Stimulated activated CD4-positive, alpha-beta T cell treated with anti-CD3 and anti-CD28 coated beads, Interleukin-2, amount 100 ng/mL, for 24 hours (primary cell): ENCODE results near the gene PAMR1.
"Not testable (repeated sequence)": the region's sequence is repeated elsewhere in the genome, so short reads cannot be mapped to it uniquely, and the experiment has no call there.

ENCODE experiments used
- DNase-seq, 2 donors: peaks; one replicate each; pipeline ENCODE4 v3.0.0-alpha.2; 2020

PAMR1 gene

DNA sequence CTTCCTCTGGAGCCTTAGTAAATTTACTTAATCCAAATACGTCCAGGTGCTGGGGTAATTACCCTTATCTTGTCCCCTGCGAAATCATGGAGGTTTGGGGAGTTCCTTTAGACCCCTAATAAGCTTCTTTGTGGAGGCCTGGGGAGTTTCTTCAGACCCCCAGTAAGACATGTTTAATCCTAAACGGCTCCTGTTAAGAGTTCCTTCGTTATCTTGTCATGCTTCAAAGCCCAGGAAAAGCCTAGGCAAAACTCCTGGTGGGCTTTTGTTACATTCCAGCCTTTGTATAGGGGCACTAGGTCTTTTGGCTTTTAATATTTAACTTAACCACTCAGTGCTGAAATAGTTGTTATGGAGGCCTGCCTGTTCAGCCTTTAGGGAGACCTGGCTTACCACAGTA is 18.1 kb upstream of the PAMR1 start:
- DNase-seq, result no peak

DNA sequence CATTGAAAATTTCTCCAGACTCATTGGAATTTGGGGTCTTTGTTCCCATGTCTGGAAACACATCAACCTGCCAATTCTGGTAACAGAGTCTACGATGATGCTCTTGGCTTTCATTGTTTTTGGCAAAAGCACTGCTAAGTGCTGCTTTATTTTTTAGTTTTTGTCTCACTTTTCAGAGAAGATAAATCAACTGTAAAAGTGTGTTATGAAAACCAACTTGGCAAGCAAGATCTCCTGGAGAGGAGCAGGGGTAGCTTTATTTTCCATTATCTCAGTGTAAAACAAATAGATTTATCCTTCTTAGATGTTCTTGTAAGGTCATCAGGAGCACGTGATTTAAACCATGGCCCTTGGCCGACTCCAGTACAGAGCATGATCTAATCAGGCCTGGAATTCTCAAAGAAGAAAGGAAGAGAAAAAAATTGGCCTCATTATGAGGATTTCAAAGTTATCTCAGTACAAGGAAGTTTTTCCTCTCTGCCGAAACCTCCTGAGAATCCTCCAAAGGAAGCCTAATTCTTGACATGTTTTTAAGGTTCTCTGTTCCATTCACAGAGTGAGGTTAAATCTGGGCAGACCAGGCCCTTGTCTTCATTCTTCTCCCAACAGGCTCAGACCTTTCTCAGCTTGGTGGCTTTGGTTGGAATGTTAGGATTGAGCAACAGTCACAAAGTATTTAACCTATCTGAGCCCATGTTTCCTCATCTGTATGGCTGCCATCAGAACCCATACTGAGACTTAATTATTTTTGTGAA is 16.4 kb upstream of the PAMR1 start:
- no peak for DNase-seq

DNA sequence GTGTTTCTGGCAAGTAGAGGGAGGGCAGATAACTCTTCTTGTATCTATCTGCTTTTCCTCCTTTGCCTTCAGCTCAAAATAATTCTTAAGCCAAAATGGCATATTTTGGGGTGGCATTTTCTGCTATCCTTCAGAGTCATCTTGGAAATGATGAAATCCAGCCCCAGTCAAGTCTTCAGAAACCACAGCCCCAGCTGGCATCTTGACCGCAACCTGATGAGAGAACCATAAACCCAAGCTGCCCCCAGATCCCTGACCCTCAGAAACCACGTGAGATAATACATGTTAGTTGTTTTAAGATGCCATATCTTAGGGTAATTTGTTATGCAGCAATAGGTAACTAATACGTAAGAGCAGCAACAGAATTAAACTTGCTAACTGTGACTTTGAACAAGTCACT is 15.1 kb upstream of the PAMR1 start:
- DNase-seq, result no peak

DNA sequence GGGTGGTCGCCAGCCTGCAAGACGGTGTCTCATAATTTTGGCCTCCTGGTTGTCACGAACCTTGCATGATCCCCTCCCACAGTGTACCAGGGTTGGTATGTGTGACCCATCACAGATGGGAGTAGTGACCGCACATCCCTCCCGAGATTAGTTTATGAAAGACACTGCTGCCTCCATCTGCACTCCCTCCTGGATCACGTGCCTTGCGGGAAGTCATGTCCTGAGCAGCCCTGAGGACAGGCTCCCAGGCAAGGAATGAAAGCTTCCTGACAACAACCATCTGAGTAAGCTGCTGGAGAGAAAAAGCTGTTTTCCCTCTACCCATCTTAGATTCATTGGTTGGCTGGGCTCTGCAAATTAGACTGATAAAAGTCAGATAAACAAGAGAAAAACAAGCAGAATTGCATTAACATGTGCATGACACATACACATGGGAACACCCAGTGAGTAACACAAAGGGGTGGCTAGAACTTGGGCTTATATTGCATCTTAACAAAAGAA is 14.4 kb upstream of the PAMR1 start:
- no peak for DNase-seq

DNA sequence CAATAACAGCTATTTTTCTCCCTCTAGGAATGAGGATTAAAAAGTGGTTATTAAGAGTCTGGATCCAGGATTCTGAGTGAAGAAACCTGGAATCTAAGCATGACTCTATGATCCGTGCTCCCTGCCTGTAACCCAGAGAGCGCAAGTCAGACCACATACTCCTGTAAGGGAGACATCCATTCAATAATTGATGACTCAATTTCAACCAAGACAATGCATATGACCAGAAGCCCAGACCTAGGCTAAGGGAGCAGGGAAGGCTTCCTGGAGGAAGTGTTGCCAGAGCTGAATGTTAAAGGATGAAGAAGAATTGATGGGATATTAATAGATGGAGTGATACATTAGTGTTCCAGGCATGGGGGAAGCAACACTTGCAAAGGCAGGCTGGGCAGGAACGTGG is 13.8 kb upstream of the PAMR1 start:
- DNase-seq, result no peak

DNA sequence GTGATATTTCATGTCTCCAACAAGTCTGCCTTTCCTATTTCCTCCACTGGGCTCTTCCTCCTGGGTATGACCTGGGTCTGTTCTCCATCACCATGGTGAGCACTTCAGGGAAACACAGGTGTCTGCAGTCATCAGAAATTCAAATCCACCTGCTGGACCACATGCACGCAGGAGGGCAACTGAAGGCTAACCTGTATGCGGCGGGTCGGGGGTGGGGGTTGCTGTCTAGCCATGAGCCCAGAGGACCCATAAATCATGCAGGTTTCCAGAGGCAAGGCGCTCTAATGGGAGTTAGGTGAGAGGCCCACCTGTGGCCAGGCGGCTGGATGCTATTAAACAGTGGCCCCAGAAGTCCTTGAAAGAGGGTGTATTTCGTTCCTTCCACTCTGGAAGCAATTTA is 11.1 kb upstream of the PAMR1 start:
- no peak for DNase-seq

DNA sequence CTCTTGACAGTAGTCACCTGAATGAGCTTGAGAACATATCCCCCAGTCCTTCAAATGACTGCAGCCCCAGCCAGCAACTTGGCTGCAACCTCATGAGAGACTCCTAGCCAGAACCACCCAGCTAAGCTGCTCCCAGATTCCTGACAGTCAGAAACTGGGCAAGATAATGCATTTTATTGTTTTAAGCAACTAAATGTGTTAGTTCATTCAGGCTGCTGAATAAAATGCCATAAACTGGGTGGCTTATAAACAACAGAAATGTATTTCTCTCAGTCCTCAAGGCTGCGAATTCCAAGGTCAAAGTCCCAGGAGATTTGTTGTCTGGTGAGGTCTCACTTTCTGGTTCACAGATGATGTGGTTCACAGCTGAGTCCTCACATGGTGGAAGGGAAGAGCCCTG is 5.8 kb upstream of the PAMR1 start:
- no peak for DNase-seq

DNA sequence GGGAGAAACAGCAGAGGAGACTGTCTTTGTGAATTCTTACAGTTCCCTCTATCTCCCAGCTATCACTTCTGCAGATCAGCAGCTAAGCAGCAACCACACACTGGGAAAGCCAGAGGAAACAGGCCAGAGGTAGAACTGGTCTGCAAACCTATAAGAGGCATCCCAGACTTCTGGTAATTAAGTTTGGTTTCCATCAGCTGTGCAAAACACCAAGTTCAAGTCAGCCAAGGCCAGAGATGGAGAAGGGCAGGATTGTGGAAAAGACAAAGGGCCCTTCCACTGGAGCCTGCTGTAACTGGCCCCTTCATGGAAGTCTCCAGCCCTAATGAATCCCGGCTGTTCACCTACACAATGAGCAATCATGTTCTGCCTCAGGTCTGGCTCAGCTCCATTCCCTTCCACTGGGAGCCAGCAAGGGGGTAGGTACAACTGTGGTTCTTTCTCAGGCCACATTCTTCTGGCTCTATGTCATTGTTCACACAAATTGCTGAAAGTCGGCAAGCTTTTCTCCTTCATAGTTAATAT is 4.6 kb upstream of the PAMR1 start:
- DNase-seq, result no peak

DNA sequence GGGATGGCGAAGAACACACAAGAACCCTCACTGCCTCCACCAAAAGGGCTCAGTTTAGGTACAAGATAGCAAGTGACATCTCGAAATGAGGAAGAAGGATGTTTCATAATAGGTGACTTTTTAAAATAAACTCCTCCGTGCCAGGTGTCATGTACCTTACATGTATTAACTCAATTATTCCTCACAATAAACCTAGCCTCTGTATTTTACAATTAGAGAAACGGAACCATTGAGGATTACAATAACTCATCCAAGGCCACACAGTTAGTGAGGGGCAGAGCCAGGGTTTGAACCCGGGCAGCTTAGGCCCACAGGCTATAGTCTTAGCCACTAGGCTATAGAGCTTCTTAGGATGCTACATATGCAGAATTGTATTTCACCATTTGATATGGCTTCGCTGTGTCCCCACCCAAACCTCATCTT is 965 bp upstream of the PAMR1 start:
- DNase-seq, result no peak

DNA sequence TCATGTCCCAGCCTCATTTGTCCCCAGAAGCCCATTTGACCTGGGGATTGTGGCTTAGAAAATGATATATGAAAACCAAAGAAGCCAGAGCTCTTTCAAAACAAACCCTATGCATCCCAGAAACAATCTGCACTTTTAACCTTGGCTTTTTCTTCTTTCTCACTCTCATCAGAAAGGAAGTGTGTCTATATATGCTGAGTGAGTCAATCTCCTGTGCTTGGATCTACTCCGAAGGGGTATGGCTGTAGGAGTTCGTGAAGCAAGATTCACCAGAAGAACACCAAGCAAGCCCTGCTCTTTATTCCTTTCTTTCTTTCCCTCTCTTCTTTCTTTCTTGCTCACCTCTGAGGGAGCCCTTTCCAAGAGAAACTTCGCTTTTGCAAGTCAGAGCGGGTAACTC is 636 bp downstream of the PAMR1 start:
- no peak for DNase-seq

DNA sequence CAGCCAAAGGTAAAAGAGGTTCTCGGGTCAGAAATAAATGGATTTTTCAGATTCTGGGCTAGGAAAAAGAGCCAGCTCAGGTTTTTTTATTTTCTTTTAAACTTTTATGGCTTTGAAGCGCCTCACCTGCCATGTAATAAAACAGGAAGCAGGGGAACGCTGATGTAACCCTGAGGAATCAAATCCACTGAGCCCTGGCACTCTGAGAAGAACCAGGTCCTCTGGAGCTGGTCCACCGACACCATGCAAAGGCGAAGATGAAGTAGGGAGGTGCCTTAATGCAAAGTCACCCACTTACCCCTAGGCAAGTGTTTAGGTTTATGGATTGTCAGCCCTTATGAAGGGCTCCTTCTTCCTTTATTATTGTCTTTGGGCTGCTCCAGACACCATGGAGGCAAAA is 1.6 kb downstream of the PAMR1 start:
- no peak for DNase-seq

DNA sequence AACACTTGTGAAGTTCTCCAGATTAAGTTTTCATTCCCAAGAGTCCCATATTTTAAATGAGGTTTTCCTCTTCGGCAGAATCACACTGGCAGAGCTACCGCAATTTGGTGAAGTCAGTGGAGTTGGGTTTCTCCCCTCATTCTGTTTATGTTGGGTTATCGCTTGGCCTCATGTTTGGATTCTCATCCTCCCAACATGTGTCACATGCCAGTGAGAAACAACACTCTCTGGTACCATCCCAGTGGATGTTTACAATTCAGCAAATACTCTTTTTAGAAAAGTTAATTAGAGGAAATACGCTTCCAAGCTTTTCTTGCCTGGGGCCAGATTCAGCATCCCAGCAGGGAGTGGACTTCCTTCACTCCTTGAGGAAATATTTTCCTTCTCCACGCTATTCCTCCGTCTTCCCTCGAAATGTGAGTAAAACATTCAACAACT is 2.1 kb downstream of the PAMR1 start:
- DNase-seq, result no peak

DNA sequence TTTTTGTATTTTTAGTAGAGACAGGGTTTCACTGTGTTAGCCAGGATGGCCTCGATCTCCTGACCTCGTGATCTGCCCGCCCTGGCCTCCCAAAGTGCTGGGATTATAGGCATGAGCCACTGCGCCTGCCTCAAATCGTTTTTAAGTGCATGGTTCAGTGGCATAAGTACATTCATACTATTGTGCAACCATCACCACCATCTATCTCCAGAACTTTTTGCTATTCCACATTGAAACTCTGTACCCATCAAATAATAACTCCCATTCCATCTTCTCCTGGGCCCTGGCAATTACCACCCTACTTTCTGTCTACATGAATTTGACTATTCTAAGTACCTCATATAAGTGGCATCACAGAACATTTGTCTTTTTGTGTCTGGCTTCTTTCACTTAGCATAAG is 3.3 kb downstream of the PAMR1 start:
- DNase-seq, result not testable (repeated sequence)

DNA sequence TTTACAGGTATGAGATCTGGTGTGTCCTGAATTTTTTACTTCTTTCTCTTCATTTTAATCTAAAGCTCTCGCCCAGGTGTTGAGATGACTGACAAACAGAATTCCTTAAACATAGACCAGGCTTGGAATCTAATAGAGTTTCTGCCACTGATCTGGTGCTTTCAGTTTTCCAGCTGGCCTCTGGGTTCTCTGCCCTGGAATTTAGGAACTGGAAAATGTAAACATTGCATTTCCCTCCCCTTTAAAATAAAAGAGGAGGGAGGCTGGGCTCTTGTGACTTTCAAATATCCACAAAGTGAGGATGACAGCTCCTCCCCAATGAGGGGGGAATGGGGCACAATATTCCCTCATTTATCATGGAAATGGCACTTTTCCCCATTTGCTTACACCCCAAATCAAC is 5.0 kb downstream of the PAMR1 start:
- DNase-seq, result no peak

DNA sequence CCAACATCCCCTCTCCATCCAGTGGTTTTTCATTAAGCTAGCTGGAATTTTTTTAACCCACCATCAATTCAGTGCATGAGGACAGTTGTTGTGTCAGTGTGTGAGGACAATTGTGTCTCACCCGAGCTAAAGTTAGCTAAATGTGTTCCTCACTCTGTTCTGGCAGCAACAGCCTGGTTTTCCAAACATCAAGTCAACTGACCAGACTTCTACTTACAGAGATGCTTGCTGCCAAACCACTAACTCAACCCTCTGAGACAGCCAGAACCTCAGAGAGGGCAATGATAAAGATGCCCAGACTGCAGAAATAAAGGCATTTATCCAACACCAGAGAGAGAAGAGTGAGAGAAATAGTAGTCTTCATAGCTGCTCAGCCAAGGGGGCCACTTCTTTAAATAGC is 6.7 kb downstream of the PAMR1 start:
- no peak for DNase-seq

DNA sequence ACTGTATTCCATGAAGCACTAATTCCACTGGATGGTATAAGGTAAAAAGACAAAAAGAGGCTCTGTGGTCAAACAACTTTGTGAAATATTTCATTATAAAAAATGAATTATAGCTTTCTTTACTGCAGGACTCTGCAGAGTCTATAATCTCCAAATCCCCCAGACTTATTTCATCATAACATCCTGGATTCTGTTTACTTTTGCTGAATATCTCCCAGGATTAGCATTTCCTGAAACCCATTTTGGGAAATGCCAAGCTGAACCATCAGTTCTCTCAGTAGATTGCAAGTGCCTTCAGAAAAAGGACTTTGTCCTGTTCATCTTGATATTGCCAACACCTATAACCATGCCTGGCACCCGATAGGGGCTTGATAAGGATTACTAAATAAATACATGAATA is 7.9 kb downstream of the PAMR1 start:
- no peak for DNase-seq

DNA sequence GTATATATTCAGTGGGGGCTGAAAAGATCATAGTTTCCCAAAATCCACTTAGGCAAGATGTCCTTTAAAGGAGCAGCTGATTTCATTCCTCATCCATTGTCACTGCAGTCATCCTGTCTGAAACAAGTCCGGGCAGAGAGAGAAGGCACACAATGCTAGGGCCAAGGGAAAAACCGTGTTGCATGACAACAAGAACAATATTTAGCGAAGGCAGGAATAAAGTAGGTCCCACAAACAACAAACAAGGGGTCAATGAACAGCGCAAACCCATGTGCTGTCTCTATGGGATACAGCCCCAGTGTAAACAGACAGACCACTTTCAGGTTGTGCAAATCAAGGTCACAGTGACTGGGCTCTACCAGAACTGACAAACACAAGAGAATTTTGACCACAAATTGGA is 9.0 kb downstream of the PAMR1 start:
- DNase-seq, result no peak

DNA sequence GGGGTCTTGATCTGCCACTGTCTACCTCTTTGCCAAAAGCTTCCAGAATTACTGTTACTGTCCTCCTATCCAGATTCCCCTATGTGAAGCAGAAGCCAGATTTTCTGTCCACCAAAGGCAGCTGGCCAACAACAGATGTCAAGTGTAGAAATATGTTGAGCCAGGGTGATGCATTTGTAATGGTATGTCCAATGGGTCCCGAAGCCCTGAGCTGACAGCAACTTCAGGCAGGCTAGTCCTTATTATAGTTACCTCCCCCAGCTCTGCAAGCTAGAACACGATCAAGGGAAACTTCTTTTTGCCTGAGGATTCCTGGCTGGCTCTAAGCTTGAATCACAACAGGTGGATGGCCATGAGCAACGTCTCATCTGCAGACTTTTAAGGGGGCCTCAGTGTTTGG is 10.2 kb downstream of the PAMR1 start:
- no peak for DNase-seq

DNA sequence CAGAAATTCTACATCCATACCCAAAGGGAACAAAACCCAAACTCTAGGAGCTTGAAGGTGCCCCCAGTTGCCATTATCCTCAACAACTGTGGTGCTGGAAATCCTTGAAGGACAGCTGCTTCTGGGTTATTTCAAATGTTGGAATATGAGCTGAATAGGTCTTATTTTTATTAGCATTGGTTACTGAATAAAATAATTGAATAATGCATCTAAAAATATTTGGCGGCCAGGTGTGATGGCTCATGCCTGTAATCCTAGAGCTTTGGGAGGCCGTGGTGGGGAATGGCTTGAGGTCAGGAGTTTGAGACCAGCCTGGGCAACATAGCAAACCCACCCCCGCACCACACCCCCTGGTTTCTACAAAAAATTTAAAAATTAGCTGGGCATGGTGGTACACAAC is 10.9 kb downstream of the PAMR1 start:
- no peak for DNase-seq

DNA sequence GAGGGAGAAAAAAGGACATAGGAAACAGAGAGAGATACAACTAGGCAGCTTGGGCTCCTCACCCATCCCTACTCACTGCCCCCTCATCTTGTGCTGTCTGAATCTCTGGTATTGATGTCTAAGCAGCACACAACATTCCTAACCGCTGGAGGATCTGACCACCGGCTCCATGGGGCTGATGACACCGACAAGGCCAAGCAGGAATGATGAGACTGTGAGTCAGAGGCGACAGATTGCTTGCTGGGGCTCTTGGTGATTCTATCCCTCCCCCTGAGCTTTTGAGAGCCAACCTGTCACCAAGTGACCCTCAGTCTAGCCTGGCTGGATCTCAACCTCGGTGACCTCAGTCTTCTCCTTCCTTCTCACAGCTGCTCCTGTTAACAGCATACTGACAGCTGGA is 13.8 kb downstream of the PAMR1 start:
- DNase-seq, result no peak

DNA sequence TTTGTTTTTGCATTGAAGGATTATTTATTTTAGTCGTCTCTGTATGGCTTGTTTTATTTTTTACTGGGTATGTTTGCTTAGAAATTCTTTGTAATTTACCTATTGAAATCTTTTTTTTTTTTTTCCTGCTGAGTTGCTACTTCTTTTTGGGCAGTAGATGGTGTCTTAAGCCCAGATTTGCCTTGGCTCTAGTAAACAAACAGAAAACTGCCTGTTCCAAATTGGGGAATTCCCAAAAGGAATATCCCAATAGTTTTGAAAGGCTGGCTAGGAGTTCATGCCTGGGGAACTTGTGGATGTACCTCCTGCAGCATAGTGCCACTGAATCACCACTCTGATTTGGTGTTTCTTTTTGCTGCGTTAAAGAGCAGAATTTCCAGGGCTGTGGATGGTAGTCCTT is 17.7 kb downstream of the PAMR1 start:
- DNase-seq, result no peak

DNA sequence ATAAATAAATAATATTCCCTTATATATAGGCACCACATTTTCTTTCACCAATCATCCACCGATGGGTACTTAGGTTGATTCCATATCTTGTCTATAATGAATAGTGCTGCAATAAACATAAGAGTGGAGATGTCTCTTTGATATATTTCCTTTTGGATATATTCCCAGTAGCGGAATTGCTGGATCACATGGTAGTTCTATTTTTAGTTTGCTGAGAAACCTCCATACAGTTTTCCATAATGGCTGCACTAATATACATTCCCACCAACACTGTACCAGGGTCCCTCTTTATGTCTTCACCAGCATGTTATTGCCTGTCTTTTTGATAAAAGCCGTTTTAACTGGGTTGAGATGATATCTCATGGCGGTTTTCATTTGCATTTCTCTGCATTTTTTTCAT is 23.6 kb downstream of the PAMR1 start:
- DNase-seq, result no peak

DNA sequence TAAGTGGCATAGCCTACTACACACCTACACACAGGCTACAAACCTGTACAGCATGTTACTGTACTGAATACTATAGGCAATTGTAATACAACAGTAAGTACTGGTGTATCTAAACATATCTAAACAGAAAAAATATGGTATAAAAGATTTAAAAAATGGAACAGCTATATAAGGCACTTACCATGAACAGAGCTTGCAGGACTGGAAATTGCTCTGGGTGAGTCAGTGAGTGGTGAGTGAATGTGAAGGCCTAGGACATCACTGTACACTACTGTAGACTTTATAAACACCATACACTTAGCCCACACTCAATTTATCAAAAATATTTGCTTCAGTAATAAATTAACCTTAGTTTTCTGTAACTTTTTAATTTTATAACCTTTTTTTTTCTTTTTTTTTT is 24.7 kb downstream of the PAMR1 start:
- no peak for DNase-seq

DNA sequence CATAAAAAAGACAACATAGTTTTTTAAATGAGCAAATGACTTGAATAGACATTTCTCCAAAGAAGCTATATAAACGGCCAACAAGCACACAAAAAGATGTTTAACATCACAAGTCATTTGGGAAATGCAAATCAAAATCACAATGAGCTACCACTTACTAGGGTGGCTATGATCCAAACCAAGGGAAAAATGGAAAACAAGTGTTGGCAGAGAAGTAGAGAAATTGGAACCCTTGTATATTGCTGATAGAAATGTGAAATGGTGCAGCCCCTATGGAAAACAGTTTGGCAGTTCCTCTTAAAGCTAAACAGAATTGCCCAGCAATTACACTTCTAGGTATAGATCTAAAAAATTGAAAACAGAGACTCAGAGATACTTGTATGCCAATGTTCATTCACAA is 29.0 kb downstream of the PAMR1 start:
- DNase-seq, result no peak

DNA sequence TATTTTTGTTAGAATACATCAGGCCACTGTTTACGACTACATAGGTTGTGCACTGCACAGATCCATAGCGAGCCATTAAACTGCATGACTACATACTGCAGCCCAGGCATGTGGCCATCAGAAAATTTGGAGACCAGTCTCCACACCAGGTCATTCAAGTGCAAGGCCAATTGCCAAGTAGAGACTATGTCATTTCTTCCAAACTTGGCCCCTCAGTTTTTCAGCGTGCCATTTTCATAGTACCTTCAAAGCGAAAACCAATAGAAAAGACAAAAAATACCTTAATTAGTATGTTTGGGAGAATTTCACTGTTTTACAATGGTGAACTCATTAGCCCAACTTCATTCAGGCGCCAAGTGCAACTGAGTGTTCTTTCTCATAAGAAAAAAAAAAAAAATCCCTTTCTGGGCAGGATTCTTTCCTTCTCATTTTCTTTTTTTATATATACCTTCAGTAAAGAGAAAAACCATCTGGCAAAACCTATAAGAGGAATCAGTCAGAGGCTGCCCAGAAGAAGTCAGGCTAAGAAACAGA is 30.4 kb downstream of the PAMR1 start:
- DNase-seq, result no peak
